Measurements from ENCODE around the gene LEMD3.

- TF ChIP-seq, protein P1, sequence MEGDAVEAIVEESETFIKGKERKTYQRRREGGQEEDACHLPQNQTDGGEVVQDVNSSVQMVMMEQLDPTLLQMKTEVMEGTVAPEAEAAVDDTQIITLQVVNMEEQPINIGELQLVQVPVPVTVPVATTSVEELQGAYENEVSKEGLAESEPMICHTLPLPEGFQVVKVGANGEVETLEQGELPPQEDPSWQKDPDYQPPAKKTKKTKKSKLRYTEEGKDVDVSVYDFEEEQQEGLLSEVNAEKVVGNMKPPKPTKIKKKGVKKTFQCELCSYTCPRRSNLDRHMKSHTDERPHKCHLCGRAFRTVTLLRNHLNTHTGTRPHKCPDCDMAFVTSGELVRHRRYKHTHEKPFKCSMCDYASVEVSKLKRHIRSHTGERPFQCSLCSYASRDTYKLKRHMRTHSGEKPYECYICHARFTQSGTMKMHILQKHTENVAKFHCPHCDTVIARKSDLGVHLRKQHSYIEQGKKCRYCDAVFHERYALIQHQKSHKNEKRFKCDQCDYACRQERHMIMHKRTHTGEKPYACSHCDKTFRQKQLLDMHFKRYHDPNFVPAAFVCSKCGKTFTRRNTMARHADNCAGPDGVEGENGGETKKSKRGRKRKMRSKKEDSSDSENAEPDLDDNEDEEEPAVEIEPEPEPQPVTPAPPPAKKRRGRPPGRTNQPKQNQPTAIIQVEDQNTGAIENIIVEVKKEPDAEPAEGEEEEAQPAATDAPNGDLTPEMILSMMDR (IDR thresholded peaks at IDR 0.05) = no peak
- TF ChIP-seq POLR2A (IDR thresholded peaks at IDR 0.05) = no peak
These were observed 27.6 kb downstream of the LEMD3 start for GRCh38 chr12:65196762-65197567.

Measured in Peyer's patch (tissue), 4 donors.